ENCODE measurements around the gene SIK2.

GRCh38 chr11:111674941-111675340 lies 72.7 kb downstream of the SIK2 start:
- TF ChIP-seq POLR2AphosphoS5 (IDR thresholded peaks at IDR 0.05) (no peak), POLR2A (IDR thresholded peaks at IDR 0.05) (no peak), CTCF (IDR thresholded peaks at IDR 0.05) (no peak)
